ENCODE measurements around the gene MCF2L. TPM values are rescaled to one million over a fixed set of nuclear protein-coding genes. Genes with fewer than 3 reads are reported as not detected.
"Not testable (repeated sequence)": the region's sequence is repeated elsewhere in the genome, so short reads cannot be mapped to it uniquely, and the experiment has no call there.

Gene MCF2L
- total RNA-seq, 2 donors from 2014 or later: 48.0 to 49.9 TPM

DNA sequence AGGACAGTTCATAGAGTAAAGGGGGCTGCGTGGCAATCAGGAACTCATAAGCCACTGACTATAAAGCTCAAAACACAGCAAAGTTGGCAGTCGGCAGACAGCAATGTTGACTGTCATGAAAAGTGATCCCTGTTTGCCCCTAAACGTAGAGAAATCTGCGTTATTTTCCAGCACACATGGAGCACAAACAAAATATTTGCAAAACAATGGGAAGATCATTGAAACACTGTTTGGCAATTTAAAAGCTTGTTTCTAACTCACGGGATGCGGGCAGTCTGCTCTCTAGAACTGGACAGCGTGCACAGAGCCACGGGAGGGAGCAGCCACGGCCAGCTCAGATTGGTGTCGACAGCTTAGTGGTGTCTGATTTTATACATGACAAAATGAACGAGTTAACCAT is 130.1 kb downstream of the MCF2L start:
- 91 to 93% methylated on average over 9 to 11 of the region's 11 CpGs for WGBS, 2 experiments (ENCODE audit: insufficient coverage in 1 of 2, insufficient read length in 1 of 2)
- H3K36me3 ChIP-seq (ENCODE audit: control insufficient read depth, insufficient read depth, low read length): no peaks in the 10 kb centered on the region
- no peaks in the 10 kb centered on the region for H3K27me3 ChIP-seq (ENCODE audit: control insufficient read depth, insufficient read depth, low read length, poor library complexity, severe bottlenecking)
- TF ChIP-seq, protein P1, sequence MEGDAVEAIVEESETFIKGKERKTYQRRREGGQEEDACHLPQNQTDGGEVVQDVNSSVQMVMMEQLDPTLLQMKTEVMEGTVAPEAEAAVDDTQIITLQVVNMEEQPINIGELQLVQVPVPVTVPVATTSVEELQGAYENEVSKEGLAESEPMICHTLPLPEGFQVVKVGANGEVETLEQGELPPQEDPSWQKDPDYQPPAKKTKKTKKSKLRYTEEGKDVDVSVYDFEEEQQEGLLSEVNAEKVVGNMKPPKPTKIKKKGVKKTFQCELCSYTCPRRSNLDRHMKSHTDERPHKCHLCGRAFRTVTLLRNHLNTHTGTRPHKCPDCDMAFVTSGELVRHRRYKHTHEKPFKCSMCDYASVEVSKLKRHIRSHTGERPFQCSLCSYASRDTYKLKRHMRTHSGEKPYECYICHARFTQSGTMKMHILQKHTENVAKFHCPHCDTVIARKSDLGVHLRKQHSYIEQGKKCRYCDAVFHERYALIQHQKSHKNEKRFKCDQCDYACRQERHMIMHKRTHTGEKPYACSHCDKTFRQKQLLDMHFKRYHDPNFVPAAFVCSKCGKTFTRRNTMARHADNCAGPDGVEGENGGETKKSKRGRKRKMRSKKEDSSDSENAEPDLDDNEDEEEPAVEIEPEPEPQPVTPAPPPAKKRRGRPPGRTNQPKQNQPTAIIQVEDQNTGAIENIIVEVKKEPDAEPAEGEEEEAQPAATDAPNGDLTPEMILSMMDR (conservative IDR thresholded peaks at IDR 0.05): no peak
- Mint-ChIP-seq H3K4me3 (no peak overlapping the region), H3K27ac (no peak overlapping the region), H3K4me1 (no peaks in the 10 kb centered on the region), H3K9me3 (peaks cover 2% of the 10 kb centered on the region), H3K36me3 (ENCODE audit: low read depth) (peaks cover 5% of the 10 kb centered on the region), H3K27me3 (ENCODE audit: insufficient read depth) (no peaks in the 10 kb centered on the region)
- H3K4me1 ChIP-seq (ENCODE audit: control insufficient read depth, insufficient read depth, low read length): no peaks in the 10 kb centered on the region
- no peak for DNase-seq
- H3K9ac ChIP-seq (ENCODE audit: extremely low read depth, low read length, poor library complexity, severe bottlenecking): no peak overlapping the region
- H3K9me3 ChIP-seq (ENCODE audit: control insufficient read depth, low read length): no peaks in the 10 kb centered on the region
- peak overlapping the region; percentile 90 for H3K27ac ChIP-seq (ENCODE audit: low read depth, low read length)
- H3K4me3 ChIP-seq (ENCODE audit: low read length): no peak overlapping the region

DNA sequence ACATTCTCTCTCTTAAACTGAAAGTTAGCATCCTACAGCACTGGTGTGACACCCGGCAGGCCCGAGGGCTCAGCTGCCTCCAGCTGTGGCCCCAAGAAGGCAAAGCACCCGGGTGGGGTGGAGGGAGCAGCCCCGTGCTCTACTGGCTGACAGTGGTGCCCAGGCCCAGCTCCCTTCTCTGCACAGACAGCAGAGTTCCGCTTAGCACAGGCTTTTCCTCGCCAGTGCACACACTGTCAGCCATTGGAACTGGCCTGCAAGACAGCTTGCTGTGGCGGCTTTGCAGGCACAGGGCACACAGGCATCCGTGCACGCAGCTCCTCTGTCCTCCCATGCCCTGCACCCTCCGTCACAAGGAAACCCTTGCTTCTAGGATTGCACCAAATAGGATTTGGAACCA is 133.3 kb downstream of the MCF2L start:
- not testable (repeated sequence) for H3K36me3 Mint-ChIP-seq (ENCODE audit: low read depth); H3K9me3 ChIP-seq (ENCODE audit: control insufficient read depth, low read length); DNase-seq; H3K27ac Mint-ChIP-seq; H3K4me1 ChIP-seq (ENCODE audit: control insufficient read depth, insufficient read depth, low read length); H3K27ac ChIP-seq (ENCODE audit: low read depth, low read length); H3K9ac ChIP-seq (ENCODE audit: extremely low read depth, low read length, poor library complexity, severe bottlenecking); H3K27me3 Mint-ChIP-seq (ENCODE audit: insufficient read depth); H3K4me3 ChIP-seq (ENCODE audit: low read length); H3K9me3 Mint-ChIP-seq; H3K36me3 ChIP-seq (ENCODE audit: control insufficient read depth, insufficient read depth, low read length); H3K27me3 ChIP-seq (ENCODE audit: control insufficient read depth, insufficient read depth, low read length, poor library complexity, severe bottlenecking); H3K4me3 Mint-ChIP-seq
- WGBS, 2 experiments (ENCODE audit: insufficient coverage in 1 of 2, insufficient read length in 1 of 2): 75 to 80% methylated on average over 4 to 10 of the region's 10 CpGs
- H3K4me1 Mint-ChIP-seq: peaks cover 11% of the 10 kb centered on the region

DNA sequence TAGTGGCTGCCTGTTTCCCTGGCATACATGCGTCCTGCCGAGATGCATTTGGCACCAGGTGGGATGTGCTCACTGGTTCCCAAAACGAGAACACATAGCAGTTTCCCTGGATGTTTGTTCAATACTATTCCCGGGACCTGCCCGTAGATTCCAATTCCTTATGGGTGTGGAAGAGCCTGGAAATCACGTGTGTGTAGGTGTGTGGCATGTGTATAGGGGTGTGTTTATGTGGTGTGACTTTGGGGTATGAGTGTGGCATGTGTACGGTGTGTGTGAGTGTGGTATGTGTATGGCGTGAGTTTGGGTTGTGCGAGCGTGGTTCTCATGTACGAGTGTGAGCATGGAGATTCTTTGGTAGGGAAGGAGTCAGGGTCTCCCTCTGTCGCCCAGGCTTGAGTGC is 133.7 kb downstream of the MCF2L start:
- no peak overlapping the region for H3K27ac Mint-ChIP-seq
- no peak overlapping the region for H3K4me3 ChIP-seq (ENCODE audit: low read length)
- H3K36me3 ChIP-seq (ENCODE audit: control insufficient read depth, insufficient read depth, low read length): no peaks in the 10 kb centered on the region
- no peak overlapping the region for H3K27ac ChIP-seq (ENCODE audit: low read depth, low read length)
- no peak overlapping the region for H3K4me3 Mint-ChIP-seq
- no peaks in the 10 kb centered on the region for H3K9me3 ChIP-seq (ENCODE audit: control insufficient read depth, low read length)
- WGBS, 2 experiments (ENCODE audit: insufficient coverage in 1 of 2, insufficient read length in 1 of 2): 93 to 94% methylated on average over 9 to 12 of the region's 12 CpGs
- H3K27me3 ChIP-seq (ENCODE audit: control insufficient read depth, insufficient read depth, low read length, poor library complexity, severe bottlenecking): no peaks in the 10 kb centered on the region
- H3K9me3 Mint-ChIP-seq: peaks cover 4% of the 10 kb centered on the region
- peaks cover 11% of the 10 kb centered on the region for H3K4me1 Mint-ChIP-seq
- DNase-seq: no peak
- H3K36me3 Mint-ChIP-seq (ENCODE audit: low read depth): peaks cover 3% of the 10 kb centered on the region
- H3K9ac ChIP-seq (ENCODE audit: extremely low read depth, low read length, poor library complexity, severe bottlenecking): no peak overlapping the region
- TF ChIP-seq, protein P1 (conservative IDR thresholded peaks at IDR 0.05): no peak
- peaks cover 3% of the 10 kb centered on the region for H3K27me3 Mint-ChIP-seq (ENCODE audit: insufficient read depth)
- H3K4me1 ChIP-seq (ENCODE audit: control insufficient read depth, insufficient read depth, low read length): peaks cover 9% of the 10 kb centered on the region

DNA sequence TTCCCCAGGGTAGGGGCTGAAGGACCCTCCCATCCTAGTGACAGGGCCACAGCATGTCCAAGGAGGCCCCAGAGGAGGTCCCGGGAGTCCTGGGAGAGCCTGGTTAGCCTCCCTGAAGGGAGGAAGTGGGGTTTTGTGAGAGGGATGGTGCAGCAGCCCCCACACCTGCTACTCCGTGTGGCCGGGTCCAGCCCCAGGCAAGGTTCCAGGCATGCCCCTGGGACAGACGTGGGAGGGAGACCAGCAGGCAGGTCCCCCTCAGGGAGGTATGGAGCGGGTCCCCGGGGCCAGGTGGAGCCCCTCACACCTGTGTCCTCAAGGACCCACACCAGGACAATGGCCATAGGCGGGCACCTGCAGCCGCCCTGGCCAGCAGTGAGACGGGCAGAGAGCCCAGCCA is 134.6 kb downstream of the MCF2L start:
- no peak overlapping the region for H3K9ac ChIP-seq (ENCODE audit: extremely low read depth, low read length, poor library complexity, severe bottlenecking)
- no peak overlapping the region for H3K4me3 ChIP-seq (ENCODE audit: low read length)
- WGBS, 2 experiments (ENCODE audit: insufficient coverage in 1 of 2, insufficient read length in 1 of 2): 88 to 96% methylated on average over 4 to 9 of the region's 9 CpGs
- H3K9me3 Mint-ChIP-seq: peaks cover 4% of the 10 kb centered on the region
- H3K4me3 Mint-ChIP-seq: no peak overlapping the region
- peaks cover 9% of the 10 kb centered on the region for H3K4me1 ChIP-seq (ENCODE audit: control insufficient read depth, insufficient read depth, low read length)
- H3K27me3 Mint-ChIP-seq (ENCODE audit: insufficient read depth): peaks cover 3% of the 10 kb centered on the region
- no peaks in the 10 kb centered on the region for H3K36me3 Mint-ChIP-seq (ENCODE audit: low read depth)
- TF ChIP-seq, protein P1 (conservative IDR thresholded peaks at IDR 0.05): no peak
- DNase-seq: no peak
- H3K36me3 ChIP-seq (ENCODE audit: control insufficient read depth, insufficient read depth, low read length): no peaks in the 10 kb centered on the region
- H3K9me3 ChIP-seq (ENCODE audit: control insufficient read depth, low read length): no peaks in the 10 kb centered on the region
- H3K27ac Mint-ChIP-seq: no peak overlapping the region
- no peak overlapping the region for H3K27ac ChIP-seq (ENCODE audit: low read depth, low read length)
- no peaks in the 10 kb centered on the region for H3K27me3 ChIP-seq (ENCODE audit: control insufficient read depth, insufficient read depth, low read length, poor library complexity, severe bottlenecking)
- peaks cover 11% of the 10 kb centered on the region for H3K4me1 Mint-ChIP-seq
